ENCODE measurements around the gene RAB5IF. TPM values are rescaled to one million over a fixed set of nuclear protein-coding genes. Genes with fewer than 3 reads are reported as not detected.

The RAB5IF gene
- total and polyA plus RNA-seq, 9 of the 15 experiments (the other 6 are each of a cell fraction or from before 2014, with no cell fraction given): 26.5 to 198 (median 134) TPM

GRCh38 chr20:36591854-36592641, 13.5 kb upstream of the RAB5IF start (continued):
- TF ChIP-seq ZNF518B (CRISPR knock-in tag; IDR thresholded peaks at IDR 0.05): no peak
- no peak for TF ChIP-seq ZNF217 (CRISPR knock-in tag; IDR thresholded peaks at IDR 0.05)
- TF ChIP-seq REST (IDR thresholded peaks at IDR 0.05; ENCODE audit: borderline replicate concordance): peak; percentile 52; the same call in 1 of the 2 replicates
- no peak for TF ChIP-seq REST (CRISPR knock-in tag; IDR thresholded peaks at IDR 0.05; ENCODE audit: low read depth)
- no peak for TF ChIP-seq EGR1 (conservative IDR thresholded peaks at IDR 0.05)
- TF ChIP-seq TCF7L2 (IDR thresholded peaks at IDR 0.05; ENCODE audit: low read depth, low read length): no peak
- no peak for TF ChIP-seq PTTG1 (tag; IDR thresholded peaks at IDR 0.05; ENCODE audit: low read depth)
- no peak for TF ChIP-seq ZNF146 (CRISPR knock-in tag; IDR thresholded peaks at IDR 0.05; ENCODE audit: unreplicated experiment)
- peak; percentile 54; the same call in 1 of the 2 replicates for TF ChIP-seq SPI1 (IDR thresholded peaks at IDR 0.05; ENCODE audit: borderline replicate concordance, low read depth, low read length)
- 0 out of 2 replicates have a peak, but pooled peaks have one; percentile 43 for TF ChIP-seq HDAC2 (IDR thresholded peaks at IDR 0.05)
- no peak for TF ChIP-seq ARHGAP35 (IDR thresholded peaks at IDR 0.05; ENCODE audit: partially characterized antibody)
- TF ChIP-seq TAF9B (IDR thresholded peaks at IDR 0.05; ENCODE audit: partially characterized antibody): no peak
- TF ChIP-seq RNF219 (CRISPR knock-in tag; IDR thresholded peaks at IDR 0.05): no peak
- TF ChIP-seq WHSC1 (IDR thresholded peaks at IDR 0.05; ENCODE audit: low read length): no peak
- TF ChIP-seq CBFB (CRISPR knock-in tag; IDR thresholded peaks at IDR 0.05): no peak

All from K562 (cell line).